ENCODE measurements around the gene SF3B2.
"Not testable (repeated sequence)": the region's sequence is repeated elsewhere in the genome, so short reads cannot be mapped to it uniquely, and the experiment has no call there.

Gene SF3B2

DNA sequence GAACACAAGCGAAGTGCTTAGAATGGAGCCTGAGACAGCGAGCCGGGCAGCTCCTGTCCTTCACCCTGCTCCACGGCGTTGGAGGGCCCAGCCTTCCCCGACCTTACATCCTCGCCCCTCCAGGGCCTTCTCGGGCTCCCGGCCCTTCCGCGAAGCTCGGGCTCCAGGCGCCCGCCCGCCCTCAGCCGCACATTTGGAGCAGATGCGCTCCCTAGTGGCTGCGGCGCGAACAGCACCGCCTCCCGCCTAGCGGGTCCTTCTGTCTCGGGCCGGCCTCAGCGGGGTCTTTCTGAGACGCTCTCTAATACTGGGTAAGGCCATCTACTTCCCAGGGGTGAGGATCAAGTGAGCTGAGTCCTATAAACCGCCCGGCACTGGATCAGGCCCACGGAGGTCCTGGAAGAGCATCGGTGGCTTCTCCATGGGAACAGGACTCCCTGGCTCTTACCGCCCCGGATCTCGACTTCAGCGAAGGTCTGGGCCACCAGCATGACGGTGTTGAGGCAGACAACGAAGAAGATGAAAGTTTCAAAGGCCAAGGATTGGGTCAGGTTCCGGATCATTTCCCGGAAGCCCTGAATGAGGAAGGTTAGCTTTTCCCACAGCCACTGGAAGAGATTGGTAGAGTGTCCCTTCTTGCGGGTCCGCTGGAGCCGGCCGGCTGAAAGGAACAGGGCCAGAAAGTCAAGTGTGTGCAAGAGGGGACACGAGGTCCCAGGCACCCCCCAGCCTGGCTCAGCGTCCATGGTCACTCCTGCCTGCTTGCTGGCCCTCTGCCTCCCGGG is 29.6 kb upstream of the SF3B2 start:
- CTCF ChIA-PET, result interaction anchor here (0.7 to 5.2 kb wide), 49 partner anchors 9 to 360 kb away, joined by 3 to 67 read pairs (median 4); partner anchors contain the start of genes BANF1, CCDC85B, CST6 and EFEMP2
- DNase-seq (ENCODE audit: extremely low spot score), result peak; percentile 92
- TF ChIP-seq, protein P1, sequence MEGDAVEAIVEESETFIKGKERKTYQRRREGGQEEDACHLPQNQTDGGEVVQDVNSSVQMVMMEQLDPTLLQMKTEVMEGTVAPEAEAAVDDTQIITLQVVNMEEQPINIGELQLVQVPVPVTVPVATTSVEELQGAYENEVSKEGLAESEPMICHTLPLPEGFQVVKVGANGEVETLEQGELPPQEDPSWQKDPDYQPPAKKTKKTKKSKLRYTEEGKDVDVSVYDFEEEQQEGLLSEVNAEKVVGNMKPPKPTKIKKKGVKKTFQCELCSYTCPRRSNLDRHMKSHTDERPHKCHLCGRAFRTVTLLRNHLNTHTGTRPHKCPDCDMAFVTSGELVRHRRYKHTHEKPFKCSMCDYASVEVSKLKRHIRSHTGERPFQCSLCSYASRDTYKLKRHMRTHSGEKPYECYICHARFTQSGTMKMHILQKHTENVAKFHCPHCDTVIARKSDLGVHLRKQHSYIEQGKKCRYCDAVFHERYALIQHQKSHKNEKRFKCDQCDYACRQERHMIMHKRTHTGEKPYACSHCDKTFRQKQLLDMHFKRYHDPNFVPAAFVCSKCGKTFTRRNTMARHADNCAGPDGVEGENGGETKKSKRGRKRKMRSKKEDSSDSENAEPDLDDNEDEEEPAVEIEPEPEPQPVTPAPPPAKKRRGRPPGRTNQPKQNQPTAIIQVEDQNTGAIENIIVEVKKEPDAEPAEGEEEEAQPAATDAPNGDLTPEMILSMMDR (IDR thresholded peaks at IDR 0.05; ENCODE audit: control extremely low read depth, extremely low read depth, low read depth, missing control alignments), result peak; percentile 97
- POLR2A ChIA-PET, result no interaction called here

DNA sequence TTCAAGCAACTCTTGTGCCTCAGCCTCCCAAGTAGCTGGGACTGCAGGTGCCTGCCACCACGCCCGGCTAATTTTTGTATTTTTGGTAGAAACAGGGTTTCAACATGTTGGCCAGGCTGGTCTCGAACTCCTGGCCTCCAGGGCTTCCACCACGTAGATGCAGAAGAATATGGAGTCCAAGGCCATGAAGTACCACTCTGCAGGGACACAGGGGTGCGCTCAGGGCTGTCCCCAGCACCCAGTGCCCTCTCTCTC is 29.1 kb upstream of the SF3B2 start:
- DNase-seq (ENCODE audit: extremely low spot score); POLR2A ChIA-PET: not testable (repeated sequence)
- CTCF ChIA-PET, result interaction anchor here (0.6 to 5.2 kb wide), 30 partner anchors 8 to 360 kb away, joined by 3 to 67 read pairs (median 6); partner anchors contain the start of genes BANF1, CCDC85B, CST6 and EFEMP2

DNA sequence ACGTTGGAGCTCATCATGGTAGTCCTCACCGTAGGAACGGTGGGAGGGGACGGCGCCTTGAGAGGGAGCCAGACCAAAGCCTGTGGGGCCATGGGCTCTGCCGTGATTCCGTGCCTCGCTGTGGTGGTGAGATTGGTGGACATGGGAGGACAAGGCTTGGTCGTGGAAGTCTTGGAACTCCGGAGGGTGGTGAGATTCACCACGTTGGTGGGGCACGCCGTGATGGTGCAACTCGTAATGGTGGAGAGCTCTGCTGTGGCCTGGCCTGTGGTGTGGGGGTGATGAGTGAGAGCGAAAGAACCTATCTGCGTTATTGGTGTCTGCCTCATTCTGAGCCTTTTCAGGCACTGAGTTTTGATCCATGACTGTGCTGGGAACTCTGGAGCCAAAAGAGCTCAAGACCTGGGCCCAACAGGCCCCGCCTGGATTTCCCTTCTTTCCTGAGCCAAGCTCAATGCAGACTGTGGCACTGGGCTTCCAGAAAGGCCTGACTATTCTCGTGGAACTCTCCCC is 26.1 kb upstream of the SF3B2 start, which contains the start of gene CATSPER1:
Gene CATSPER1 (minus strand): TSS at position 463 of the 513 bp plus-strand sequence. CDS start 100 bp downstream, at position 363.
- POLR2A ChIA-PET, result no interaction called here
- CTCF ChIA-PET, result interaction anchor here (1.5 to 3.8 kb wide), 3 partner anchors 19 to 141 kb away, joined by 3 to 25 read pairs (median 10); no protein-coding TSS in a partner anchor
- DNase-seq (ENCODE audit: extremely low spot score), result no peak
- TF ChIP-seq, protein P1 (IDR thresholded peaks at IDR 0.05; ENCODE audit: control extremely low read depth, extremely low read depth, low read depth, missing control alignments), result no peak

DNA sequence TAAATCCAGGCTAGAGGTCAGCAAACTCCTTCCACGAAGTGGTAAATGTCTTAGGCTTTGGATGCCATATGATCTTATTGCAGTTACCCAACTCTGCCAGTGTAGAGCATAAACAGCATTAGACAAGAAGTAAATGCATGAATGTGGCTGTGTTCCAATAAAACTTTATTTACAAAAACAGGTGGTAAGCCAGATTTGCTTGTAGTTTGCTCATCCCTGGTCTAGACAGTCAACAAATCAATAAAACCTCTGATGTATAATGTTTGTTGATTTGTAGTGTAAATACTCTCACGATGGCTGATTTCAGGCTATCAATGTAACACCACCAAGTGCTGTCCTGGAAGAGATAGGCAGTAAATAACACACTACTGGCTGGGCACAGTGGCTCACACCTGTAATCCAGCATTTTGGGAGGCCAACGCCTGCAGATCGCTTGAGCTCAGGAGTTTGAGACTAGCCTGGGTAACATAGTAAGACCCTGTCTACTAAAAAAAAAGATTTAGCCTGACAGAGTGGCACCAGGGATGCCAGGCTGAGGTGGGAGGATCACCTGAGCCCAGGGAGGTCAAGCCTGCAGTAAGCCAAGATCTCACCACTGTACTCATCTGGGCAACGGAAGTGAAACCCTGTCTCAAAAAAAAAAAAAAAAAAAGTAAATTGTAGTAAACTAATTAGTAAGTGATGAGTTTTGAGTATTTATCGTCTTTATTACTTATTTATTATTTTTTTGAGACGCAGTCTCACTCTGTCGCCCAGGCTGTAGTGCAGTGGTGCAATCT is 19.0 kb upstream of the SF3B2 start:
- ChIA-PET POLR2A (no interaction called here), CTCF (interaction anchor here (8.0 kb wide), 1 partner anchor 13 kb away, joined by 52 read pairs; no protein-coding TSS in a partner anchor)
- TF ChIP-seq, protein P1 (IDR thresholded peaks at IDR 0.05; ENCODE audit: control extremely low read depth, extremely low read depth, low read depth, missing control alignments), result no peak
- no peak for DNase-seq (ENCODE audit: extremely low spot score)

DNA sequence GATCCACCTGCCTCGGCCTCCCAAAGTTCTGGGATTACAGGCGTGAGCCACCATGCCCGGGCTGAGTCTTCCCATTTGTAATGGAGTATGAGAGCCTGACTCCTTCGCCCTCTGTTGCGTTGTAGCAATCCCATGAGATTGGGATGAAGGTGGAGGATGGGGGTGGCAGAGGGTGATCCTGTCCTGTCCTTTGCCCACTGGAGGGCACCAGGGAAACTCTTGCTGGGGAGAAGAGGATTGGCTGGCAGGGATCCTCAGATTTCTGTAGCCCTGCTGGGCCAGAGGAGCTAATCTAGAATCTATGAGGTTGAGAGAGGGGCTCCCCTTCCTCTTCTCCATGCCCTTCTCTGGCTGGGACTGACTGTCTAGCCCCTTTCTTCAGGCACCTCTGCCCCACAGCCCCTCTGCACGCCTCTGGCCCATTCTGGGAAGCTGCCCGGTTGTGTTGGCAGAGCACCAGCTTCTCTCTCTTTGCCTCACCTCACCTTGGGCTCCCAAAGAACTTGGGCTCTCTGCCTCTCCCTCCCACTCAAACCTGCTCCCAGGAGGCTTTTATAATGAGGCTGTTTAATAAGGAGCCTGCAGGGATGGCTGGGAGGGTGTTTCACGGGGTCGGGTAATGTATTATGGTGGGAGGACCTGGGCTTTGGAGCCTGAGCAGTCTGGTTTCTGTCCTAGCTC is 16.4 kb upstream of the SF3B2 start:
- TF ChIP-seq, protein P1 (IDR thresholded peaks at IDR 0.05; ENCODE audit: control extremely low read depth, extremely low read depth, low read depth, missing control alignments), result no peak
- DNase-seq (ENCODE audit: extremely low spot score), result no peak
- CTCF ChIA-PET, result interaction anchor here (0.6 to 8.0 kb wide), 6 partner anchors 10 to 324 kb away, joined by 3 to 52 read pairs (median 4); partner anchors contain the start of genes KAT5 and SF3B2

DNA sequence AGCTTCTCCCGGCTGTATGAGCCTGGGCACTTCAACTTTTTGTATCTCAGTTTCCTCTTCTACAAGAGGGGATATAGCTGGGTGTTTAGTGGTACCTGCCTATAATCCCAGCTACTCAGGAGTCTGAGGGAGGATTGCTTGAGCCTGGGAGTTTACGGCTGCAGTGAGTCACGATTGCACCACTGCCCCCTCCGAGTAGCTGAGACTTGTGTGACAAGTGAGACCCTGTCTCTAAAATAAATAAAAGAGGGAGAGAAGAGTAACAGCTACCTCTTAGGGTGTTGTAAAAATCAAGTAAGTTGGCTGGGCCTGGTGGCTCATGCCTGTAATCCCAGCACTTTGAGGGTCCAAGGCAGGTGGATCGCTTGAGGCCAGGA is 15.8 kb upstream of the SF3B2 start:
- TF ChIP-seq, protein P1 (IDR thresholded peaks at IDR 0.05; ENCODE audit: control extremely low read depth, extremely low read depth, low read depth, missing control alignments), result no peak
- ChIA-PET POLR2A (no interaction called here), CTCF (interaction anchor here (0.6 to 8.0 kb wide), 6 partner anchors 10 to 325 kb away, joined by 3 to 52 read pairs (median 4); partner anchors contain the start of genes KAT5 and SF3B2)

More for the DNA sequence above, 16.4 kb upstream of the SF3B2 start:
- POLR2A ChIA-PET, result no interaction called here

More for the DNA sequence above, 15.8 kb upstream of the SF3B2 start:
- DNase-seq (ENCODE audit: extremely low spot score), result no peak
